HAP-1 (cell line): ENCODE measurements around the gene KLF11.
A peak's percentile ranks its signal among the peaks of the same experiment; 100 is the strongest.

Experiments
- DNase-seq, 2 experiments: peaks; one replicate each; pipeline ENCODE4 v3.0.0-alpha.2; 2016 to 2020; ENCODE audit warnings: low spot score in 2 of 2
- H3K27me3 ChIP-seq: fragments of 250-450 bp; sonication (Bioruptor Pico); 2 replicates; pipeline ENCODE4 v1.5.1; 2020; ENCODE audit warnings: low read depth, mild to moderate bottlenecking, moderate library complexity
- H3K36me3 ChIP-seq: fragments of 250-450 bp; sonication (Bioruptor Pico); replicated peaks from 2 replicates; pipeline ENCODE4 v1.5.1; 2020; ENCODE audit warnings: mild to moderate bottlenecking
- H3K4me1 ChIP-seq: fragments of 250-450 bp; sonication (Bioruptor Pico); 2 replicates; pipeline ENCODE4 v1.5.1; 2020; ENCODE audit warnings: mild to moderate bottlenecking
- H3K4me3 ChIP-seq: fragments of 250-450 bp; sonication (Bioruptor Pico); 2 replicates; pipeline ENCODE4 v1.5.1; 2020; ENCODE audit warnings: mild to moderate bottlenecking, moderate library complexity
- H3K9me3 ChIP-seq: fragments of 250-450 bp; sonication (Bioruptor Pico); 2 replicates; pipeline ENCODE4 v1.5.1; 2020; ENCODE audit warnings: mild to moderate bottlenecking, moderate library complexity
- in situ Hi-C: fragments of 300-500 bp; cut with MboI; formaldehyde crosslinking; loops from 3 replicates; pipeline ENCODE4 v1.14.3; 2020; ENCODE audit warnings: low sequenced_read_pairs, inconsistent platforms, mixed read lengths

The KLF11 gene

DNA sequence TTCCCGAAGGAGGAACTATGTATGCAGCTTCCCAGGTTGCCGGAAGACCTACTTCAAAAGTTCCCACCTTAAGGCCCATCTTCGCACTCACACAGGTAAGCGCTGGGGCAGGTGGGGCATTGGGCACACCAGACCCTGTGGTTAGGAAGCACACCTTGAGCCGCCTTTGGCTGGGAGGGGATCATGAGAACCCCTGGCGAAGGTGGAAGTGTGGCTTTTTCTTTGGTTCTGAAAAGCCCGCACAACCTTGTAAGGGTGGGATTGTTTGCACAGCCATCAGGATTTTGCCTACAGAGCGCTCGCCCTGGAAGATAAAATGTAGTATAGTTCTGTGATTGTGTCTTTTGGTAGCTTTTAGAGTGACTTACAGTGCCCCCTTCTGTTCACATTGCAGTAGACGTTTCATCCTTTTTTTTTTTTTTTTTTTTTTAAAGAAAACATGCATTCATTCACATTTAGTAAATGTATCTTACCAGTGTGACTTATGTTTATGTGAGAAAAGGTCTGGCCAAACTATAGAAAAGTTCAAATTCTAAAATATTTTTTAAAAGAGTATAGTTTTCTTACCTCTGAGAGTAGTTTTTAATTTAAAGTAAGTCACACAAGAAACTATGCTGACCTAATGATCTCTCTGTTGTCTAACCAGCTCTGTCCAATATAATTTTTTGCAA, 5.3 kb downstream of the KLF11 start:
- peak; percentile 42 to 47 for DNase-seq
- in situ Hi-C loops = loop anchor here (5.0 kb wide), 1 partner anchor 251 kb away; no protein-coding TSS in a partner anchor
- Histone ChIP-seq H3K36me3 (peaks cover 28% of the 10 kb centered on the region), H3K4me1 (peaks cover 3% of the 10 kb centered on the region), H3K4me3 (no peak overlapping the region), H3K9me3 (no peaks in the 10 kb centered on the region), H3K27me3 (no peaks in the 10 kb centered on the region)

DNA sequence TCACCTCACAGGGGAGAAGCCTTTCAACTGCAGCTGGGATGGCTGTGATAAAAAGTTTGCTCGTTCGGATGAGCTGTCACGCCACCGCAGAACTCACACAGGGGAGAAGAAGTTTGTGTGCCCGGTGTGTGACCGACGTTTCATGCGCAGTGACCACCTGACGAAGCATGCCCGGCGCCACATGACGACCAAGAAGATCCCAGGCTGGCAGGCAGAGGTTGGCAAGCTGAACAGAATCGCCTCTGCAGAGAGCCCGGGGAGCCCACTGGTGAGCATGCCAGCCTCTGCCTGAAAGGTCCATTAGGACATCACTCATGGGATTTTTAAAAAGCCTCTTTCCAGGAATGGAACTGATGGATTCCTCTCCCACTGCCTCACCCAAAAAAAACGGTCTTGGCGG, 8.9 kb downstream of the KLF11 start:
- Histone ChIP-seq H3K4me3 (no peak overlapping the region), H3K4me1 (peaks cover 6% of the 10 kb centered on the region), H3K27me3 (no peaks in the 10 kb centered on the region), H3K9me3 (no peaks in the 10 kb centered on the region), H3K36me3 (peaks cover 33% of the 10 kb centered on the region)
- no peak for DNase-seq
- in situ Hi-C loops = no loop called here

DNA sequence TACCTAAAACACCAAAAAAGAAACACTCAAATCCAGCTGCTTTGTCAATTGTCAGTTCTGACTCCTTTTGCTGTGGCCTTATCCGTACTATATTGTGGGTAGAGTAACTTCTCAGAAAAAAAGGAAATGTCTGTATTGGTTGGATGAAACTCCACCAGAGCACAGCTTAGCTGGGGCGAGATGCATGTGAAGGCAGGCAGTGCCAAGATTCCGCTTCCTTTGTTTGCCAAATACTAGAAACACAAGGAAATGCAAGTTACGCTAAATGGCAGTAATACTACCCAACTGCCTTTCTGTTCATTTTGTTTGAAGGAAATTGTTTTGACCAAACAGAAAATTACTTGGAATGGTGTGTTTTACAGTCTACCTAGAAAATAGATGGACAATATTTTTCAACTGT, 10.0 kb downstream of the KLF11 start:
- peaks cover 24% of the 10 kb centered on the region for H3K36me3 ChIP-seq
- no peaks in the 10 kb centered on the region for H3K9me3 ChIP-seq
- DNase-seq = no peak
- H3K4me1 ChIP-seq = peaks cover 9% of the 10 kb centered on the region
- H3K27me3 ChIP-seq = no peaks in the 10 kb centered on the region
- in situ Hi-C loops = no loop called here
- H3K4me3 ChIP-seq = no peak overlapping the region

DNA sequence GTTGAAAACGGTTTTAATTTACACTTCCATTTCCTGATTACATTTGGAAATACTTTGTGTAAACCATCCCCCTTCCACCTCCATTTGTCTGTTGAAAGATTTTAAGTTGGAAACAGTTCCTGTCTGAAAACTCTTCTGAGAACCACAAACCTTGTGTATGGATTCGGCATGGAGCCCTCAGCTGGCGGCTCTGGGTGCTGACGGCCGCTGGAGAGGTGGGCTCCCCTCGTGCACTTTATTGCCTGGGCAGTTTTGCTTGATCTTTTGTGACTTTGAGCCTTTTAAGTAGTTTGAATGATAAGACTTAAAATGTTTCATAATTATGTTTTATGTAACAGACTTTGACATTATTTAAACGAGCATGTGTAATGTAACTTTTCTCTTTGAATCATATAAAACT, 11.1 kb downstream of the KLF11 start:
- in situ Hi-C loops = no loop called here
- Histone ChIP-seq H3K9me3 (no peaks in the 10 kb centered on the region), H3K27me3 (no peaks in the 10 kb centered on the region), H3K4me3 (no peak overlapping the region), H3K4me1 (peaks cover 9% of the 10 kb centered on the region), H3K36me3 (peaks cover 17% of the 10 kb centered on the region)
- DNase-seq = no peak

DNA sequence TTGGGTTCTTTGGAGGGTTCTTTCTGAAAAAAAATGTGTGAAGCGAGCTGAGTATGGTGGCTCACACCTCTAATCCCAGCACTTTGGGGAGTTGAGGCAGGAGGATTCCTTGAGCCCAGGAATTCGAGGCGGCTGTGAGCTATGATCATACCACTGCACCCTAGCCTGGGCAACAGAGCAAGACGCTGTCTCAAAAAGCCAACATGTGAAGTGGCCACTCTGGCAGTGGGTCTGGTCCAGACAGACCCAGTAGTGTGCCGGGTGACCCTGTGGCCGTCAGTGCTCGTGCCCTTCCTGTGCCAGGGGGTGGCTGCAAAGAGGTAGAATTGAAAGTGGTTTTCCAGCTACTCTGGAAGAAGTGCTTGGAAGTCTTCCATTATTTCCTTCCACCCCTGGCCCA, 11.6 kb downstream of the KLF11 start:
- H3K36me3 ChIP-seq = peaks cover 14% of the 10 kb centered on the region
- H3K9me3 ChIP-seq = no peaks in the 10 kb centered on the region
- H3K4me3 ChIP-seq = no peak overlapping the region
- peaks cover 9% of the 10 kb centered on the region for H3K4me1 ChIP-seq
- DNase-seq = no peak
- in situ Hi-C loops = no loop called here
- H3K27me3 ChIP-seq = no peaks in the 10 kb centered on the region

DNA sequence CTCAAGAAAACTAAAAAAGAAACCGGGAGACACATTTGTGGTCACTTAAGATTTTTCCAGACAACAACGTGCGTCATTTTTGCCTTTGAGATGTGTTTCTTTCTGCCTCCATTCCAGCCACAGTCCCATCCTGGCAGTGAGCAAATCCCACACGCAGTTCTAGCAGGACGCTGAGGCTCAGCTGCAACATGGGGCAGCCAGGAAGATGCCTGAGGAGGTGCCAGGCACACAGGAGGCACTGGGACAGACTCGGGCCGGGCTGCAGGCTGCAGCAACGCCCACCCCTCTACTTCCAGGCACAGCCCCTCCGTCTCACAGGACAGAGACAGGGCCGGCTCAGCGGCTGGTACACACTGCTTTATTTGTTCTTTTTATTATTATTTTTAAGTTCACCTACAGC, 13.1 kb downstream of the KLF11 start:
- Histone ChIP-seq H3K9me3 (no peaks in the 10 kb centered on the region), H3K4me1 (peaks cover 9% of the 10 kb centered on the region), H3K27me3 (no peaks in the 10 kb centered on the region), H3K36me3 (peaks cover 14% of the 10 kb centered on the region; the same call in 1 of the 2 replicates), H3K4me3 (no peak overlapping the region)
- in situ Hi-C loops = no loop called here
- DNase-seq = no peak

DNA sequence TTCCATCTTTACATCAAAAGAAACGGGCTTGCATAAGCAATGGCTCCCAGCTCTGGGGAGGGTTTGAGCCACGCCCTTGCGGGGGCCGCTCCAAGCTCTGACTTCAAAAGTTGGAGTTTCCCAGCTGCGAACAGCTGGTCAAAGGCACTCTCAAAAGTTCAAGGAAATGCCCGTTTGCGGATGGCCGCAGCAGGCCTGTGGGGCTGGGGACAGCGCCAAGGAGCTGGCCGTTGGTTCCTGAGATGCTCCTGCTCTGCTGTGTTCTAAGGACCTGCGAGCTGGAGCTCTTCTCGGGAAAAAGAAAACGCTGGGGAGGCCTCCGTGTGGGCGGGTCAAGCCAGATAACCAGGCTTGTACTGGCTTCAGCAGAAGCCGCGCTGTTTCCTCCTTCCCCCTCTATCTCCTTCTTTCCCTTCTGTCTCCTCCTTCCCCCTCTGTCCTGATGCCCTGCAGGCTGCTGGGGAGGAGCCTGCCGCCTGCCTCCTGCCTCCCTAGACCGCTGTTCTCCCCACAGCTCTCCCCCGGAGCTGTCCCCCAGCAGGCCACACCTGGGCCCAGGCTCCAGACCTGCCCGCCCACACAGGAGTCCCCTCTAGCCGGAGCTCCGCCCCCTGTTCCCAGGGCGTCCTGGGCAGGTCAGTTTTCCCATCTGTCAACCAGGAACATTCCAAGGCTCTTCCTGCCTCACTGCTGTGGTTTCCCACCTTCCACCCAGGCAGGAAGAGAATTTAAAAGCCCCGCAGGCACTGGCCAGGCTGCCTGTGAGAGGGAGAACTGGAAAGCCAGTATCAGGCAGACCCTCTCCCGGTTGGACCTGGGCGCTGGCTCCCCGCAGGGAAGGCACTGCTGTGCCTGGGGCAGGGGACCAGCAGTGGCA, 14.1 kb downstream of the KLF11 start:
- in situ Hi-C loops = no loop called here
- DNase-seq = peak in 1 of 2 experiments; percentile 69
- no peaks in the 10 kb centered on the region for H3K27me3 ChIP-seq
- no peak overlapping the region for H3K4me3 ChIP-seq
- H3K36me3 ChIP-seq = peaks cover 8% of the 10 kb centered on the region; the same call in 1 of the 2 replicates
- no peaks in the 10 kb centered on the region for H3K9me3 ChIP-seq
- peaks cover 9% of the 10 kb centered on the region for H3K4me1 ChIP-seq

DNA sequence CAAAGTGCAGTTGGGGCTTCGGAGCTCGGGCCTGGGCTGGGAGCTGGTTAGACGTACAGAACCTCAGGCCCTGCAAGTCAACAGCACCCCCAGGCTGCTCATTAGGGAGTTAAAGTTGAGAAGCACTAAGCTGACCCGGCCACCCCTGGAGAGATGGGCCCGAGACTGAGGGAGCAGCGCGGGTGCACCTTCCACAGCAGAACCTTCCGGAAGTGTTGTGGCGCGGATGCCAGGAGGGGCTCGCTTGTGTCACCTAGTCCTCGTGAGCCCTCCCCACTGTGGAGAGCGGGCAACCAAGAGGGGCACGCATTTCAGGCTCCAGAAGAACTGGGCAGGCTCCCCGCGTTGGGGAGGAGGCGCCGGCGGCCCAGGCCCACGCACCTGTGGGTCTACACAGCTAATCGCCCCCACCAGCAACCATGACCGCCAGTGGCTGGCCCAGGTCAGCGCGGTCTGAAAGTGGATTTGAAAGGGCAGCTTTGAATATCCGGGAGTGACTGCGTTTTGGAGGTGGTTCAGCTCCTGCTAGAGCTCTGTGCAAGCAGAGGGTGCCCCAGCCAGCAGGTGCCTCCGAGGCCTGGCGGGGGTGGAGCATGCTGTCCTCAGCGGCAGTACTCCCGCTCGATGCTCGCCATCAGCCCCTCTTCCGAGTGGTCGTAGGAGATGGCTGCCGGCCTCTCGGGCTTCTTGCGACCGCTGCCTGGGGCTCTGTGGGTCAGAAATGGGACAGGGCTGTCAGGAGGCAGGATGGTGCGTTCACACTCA, 15.1 kb downstream of the KLF11 start:
- H3K4me3 ChIP-seq = no peak overlapping the region
- no peak for DNase-seq
- in situ Hi-C loops = no loop called here

DNA sequence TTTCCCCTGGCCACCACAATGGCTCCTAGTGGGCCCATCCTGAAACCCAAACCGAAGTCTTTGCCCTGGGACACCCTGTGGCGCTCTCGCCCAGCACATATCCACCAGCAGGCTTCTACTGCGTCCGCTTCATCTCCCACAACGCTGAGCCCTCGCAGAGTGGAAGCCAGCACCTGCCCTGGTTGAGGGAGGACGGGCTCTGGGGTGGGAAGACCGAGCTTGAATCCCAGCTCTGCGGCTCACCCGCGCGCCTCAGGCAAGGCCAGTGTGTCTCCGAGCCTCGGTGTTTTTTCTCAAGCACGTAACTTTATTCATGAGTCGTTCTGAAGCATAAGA, 15.6 kb downstream of the KLF11 start:
- Histone ChIP-seq H3K36me3 (peaks cover 2% of the 10 kb centered on the region; the same call in 1 of the 2 replicates), H3K9me3 (no peaks in the 10 kb centered on the region), H3K4me3 (no peak overlapping the region), H3K4me1 (peaks cover 9% of the 10 kb centered on the region), H3K27me3 (no peaks in the 10 kb centered on the region)
- in situ Hi-C loops = no loop called here
- DNase-seq = no peak

More for the DNA sequence above, 15.1 kb downstream of the KLF11 start:
- Histone ChIP-seq H3K4me1 (peaks cover 9% of the 10 kb centered on the region), H3K9me3 (no peaks in the 10 kb centered on the region), H3K36me3 (peaks cover 6% of the 10 kb centered on the region; the same call in 1 of the 2 replicates), H3K27me3 (no peaks in the 10 kb centered on the region)

DNA sequence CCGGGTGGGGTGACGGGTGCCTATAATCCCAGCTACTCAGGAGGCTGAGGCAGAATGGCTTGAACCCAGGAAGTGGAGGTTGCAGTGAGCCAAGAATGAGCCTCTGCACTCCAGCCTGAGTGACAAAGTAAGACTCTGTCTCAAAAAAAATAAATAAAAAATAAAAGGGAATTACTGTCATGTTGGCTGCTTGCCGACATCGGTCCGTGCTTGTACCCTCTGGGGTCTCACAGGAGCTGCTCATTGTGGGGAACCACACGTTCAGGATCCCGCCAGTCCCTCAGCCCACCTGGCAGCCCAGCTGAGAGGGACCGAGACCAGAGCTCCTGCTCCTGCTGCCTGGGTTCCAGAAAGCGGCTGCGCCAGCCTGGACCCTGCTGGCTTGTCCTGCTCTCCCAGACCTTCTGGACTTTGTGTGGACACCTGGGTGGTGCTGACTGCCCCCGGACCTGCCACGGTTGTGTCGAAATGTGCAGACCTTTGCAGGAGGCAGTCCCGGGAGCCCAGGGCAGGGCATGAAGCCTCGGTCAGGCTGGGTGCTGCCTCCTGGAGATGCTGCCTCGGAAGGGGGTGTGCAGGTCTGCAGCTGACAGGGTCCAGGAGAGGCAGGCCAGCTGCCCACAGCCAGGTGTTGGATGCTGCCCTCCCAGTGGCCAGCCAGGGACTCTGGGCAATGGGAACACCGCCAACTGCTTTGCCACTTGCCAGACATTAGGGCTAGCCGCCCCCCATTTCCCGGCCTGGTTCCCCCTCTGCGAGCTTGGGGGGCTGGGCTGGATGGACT, 16.4 kb downstream of the KLF11 start:
- DNase-seq = no peak
- Histone ChIP-seq H3K9me3 (no peaks in the 10 kb centered on the region), H3K36me3 (no peaks in the 10 kb centered on the region), H3K4me1 (peaks cover 9% of the 10 kb centered on the region), H3K27me3 (no peaks in the 10 kb centered on the region), H3K4me3 (no peak overlapping the region)
- in situ Hi-C loops = no loop called here

DNA sequence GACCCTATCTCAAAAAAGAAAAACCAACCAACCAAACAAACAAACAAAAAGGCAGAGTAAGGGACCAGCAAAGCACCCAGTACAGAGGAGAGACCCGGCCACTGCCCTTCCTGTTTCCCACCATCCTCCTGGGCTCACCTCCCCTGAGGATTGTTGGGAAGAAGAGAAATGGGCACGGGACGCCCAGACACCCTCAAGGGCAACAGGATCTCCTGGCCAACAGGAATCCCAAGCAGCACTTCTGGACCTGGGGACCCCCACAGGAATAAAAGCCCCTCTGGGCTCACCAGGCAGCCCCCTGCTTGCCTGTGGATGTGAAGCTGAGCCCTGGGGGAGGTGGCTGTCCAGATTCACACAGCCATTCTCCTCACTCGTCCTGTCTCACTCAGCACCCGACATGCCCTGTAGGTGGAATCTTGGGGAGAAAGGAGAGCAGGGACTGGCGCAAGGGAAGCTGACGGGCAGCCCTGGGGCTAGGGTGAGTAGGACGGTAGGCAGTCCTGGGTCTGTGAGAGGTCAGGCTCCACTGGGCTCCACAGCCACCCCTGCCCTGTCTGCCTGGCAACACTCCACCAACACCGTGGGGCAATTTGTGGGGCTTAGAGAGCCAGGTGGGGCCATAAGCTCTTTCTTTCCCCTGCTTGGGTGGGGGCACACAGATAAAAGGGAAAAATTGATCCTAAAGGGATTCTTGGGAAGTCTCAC, 18.0 kb downstream of the KLF11 start:
- H3K4me3 ChIP-seq = no peak overlapping the region
- no peaks in the 10 kb centered on the region for H3K9me3 ChIP-seq
- no peak for DNase-seq
- H3K27me3 ChIP-seq = no peaks in the 10 kb centered on the region
- H3K4me1 ChIP-seq = peaks cover 9% of the 10 kb centered on the region
- in situ Hi-C loops = no loop called here
- H3K36me3 ChIP-seq = no peaks in the 10 kb centered on the region

DNA sequence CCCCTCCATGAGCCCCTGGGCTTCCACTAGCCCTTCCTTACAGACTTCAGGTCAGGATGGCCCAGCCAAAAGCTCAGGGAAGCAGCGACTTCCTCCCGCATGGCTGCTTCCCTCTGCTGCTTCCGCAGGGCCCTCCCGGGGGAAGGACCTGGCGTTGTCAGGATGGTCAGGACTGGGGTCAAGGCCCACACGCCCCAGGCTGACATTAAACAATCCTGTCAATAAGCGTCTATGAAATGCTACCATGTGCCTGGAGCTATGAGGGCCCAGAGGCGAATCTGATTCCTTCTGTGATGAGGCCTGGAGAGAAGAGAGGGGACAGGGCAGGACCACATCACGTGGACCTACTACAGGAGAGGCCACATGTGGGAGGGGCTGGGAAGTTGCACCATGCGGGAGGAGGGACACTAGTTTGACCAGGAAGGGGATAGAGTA, 19.6 kb downstream of the KLF11 start:
- Histone ChIP-seq H3K4me3 (no peak overlapping the region), H3K4me1 (no peaks in the 10 kb centered on the region), H3K27me3 (no peaks in the 10 kb centered on the region), H3K9me3 (no peaks in the 10 kb centered on the region), H3K36me3 (no peaks in the 10 kb centered on the region)
- no peak for DNase-seq
- in situ Hi-C loops = no loop called here

DNA sequence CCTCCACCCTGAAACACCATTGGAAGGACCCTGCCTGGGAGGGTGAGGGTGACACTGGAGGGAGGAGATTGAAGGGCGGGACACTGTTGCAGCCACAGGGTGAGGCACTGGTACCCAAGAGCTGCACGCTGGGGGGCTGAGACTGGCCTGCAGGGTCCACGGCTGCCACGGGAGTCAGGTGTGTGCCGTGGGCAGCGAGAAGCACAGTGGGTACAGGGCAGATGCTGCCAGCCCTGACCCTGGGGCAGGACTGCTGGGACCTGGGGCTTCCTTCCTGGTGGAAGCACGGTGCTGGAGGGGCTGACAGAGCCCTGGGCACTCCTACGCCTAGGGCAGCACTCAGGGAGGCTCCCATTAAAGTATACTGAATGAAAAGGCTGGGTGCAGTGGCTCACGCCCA, 20.2 kb downstream of the KLF11 start:
- H3K4me3 ChIP-seq = no peak overlapping the region
- H3K36me3 ChIP-seq = no peaks in the 10 kb centered on the region
- H3K9me3 ChIP-seq = no peaks in the 10 kb centered on the region; the same call in 1 of the 2 replicates
- H3K27me3 ChIP-seq = no peaks in the 10 kb centered on the region
- in situ Hi-C loops = no loop called here
- no peaks in the 10 kb centered on the region for H3K4me1 ChIP-seq
- DNase-seq = no peak
